Measurements from ENCODE around the gene CALD1. TPM values are rescaled to one million over a fixed set of nuclear protein-coding genes. Genes with fewer than 3 reads are reported as not detected.

Gene CALD1
- polyA plus RNA-seq, 1 donor (not counting 4 experiments of a cell fraction or from before 2014, with no cell fraction given) = 229 TPM

- no peak overlapping the region for H3K9ac ChIP-seq (ENCODE audit: control insufficient read depth, extremely low read depth, insufficient read depth, low read length)
- H4K20me1 ChIP-seq (ENCODE audit: control insufficient read depth, extremely low read depth, insufficient read depth, low read length) = no peaks in the 10 kb centered on the region
- H3K79me2 ChIP-seq (ENCODE audit: control insufficient read depth, insufficient read depth, low read length) = no peaks in the 10 kb centered on the region
- no peak overlapping the region for H3K4me3 ChIP-seq (ENCODE audit: control insufficient read depth in 2 of 3, extremely low read depth in 1 of 3, insufficient read depth in 2 of 3, low read depth in 1 of 3, low read length in 3 of 3)
- H3K27me3 ChIP-seq (ENCODE audit: control insufficient read depth, extremely low read depth, insufficient read depth, low read length) = no peaks in the 10 kb centered on the region
- H2AFZ ChIP-seq (ENCODE audit: control insufficient read depth, low read length) = no peak overlapping the region
- dilution Hi-C loops (cut with MboI; ENCODE audit: extremely low pct_ligation_motif_present, low sequenced_read_pairs) = no loop called here
- TF ChIP-seq, protein P1, sequence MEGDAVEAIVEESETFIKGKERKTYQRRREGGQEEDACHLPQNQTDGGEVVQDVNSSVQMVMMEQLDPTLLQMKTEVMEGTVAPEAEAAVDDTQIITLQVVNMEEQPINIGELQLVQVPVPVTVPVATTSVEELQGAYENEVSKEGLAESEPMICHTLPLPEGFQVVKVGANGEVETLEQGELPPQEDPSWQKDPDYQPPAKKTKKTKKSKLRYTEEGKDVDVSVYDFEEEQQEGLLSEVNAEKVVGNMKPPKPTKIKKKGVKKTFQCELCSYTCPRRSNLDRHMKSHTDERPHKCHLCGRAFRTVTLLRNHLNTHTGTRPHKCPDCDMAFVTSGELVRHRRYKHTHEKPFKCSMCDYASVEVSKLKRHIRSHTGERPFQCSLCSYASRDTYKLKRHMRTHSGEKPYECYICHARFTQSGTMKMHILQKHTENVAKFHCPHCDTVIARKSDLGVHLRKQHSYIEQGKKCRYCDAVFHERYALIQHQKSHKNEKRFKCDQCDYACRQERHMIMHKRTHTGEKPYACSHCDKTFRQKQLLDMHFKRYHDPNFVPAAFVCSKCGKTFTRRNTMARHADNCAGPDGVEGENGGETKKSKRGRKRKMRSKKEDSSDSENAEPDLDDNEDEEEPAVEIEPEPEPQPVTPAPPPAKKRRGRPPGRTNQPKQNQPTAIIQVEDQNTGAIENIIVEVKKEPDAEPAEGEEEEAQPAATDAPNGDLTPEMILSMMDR (optimal IDR thresholded peaks at IDR 0.05 in 1 of 3, IDR thresholded peaks at IDR 0.05 in 1 of 3, conservative IDR thresholded peaks at IDR 0.05 in 1 of 3; ENCODE audit: extremely low read depth in 1 of 3, insufficient read depth in 2 of 3, low read length in 3 of 3) = no peak
- no peak for TF ChIP-seq EZH2 (IDR thresholded peaks at IDR 0.05; ENCODE audit: low read length)
- no peaks in the 10 kb centered on the region for H3K9me3 ChIP-seq (ENCODE audit: control insufficient read depth, low read depth, low read length)
- H3K27ac ChIP-seq (ENCODE audit: control insufficient read depth, insufficient read depth, low read length) = no peak overlapping the region
- no peak for DNase-seq (ENCODE audit: low read depth, low spot score)
- H3K9me1 ChIP-seq (ENCODE audit: control insufficient read depth, extremely low read depth, insufficient read depth, low read length) = no peaks in the 10 kb centered on the region
- H3K36me3 ChIP-seq (ENCODE audit: control insufficient read depth in 2 of 2, extremely low read depth in 1 of 2, insufficient read depth in 2 of 2, low read length in 2 of 2) = peaks cover 13 to 15% of the 10 kb centered on the region in 2 experiments
- peaks cover 8% of the 10 kb centered on the region for H3K4me1 ChIP-seq (ENCODE audit: control insufficient read depth, extremely low read depth, insufficient read depth, low read length)
- no peak overlapping the region for H3K4me2 ChIP-seq (ENCODE audit: control insufficient read depth, extremely low read depth, insufficient read depth, low read depth, low read length)
- no peak for FAIRE-seq
Observed at GRCh38 chr7:134938141-134938540, 158.7 kb downstream of the CALD1 start.

- H3K4me1 ChIP-seq (ENCODE audit: control insufficient read depth, extremely low read depth, insufficient read depth, low read length) = peaks cover 8% of the 10 kb centered on the region
- H3K27me3 ChIP-seq (ENCODE audit: control insufficient read depth, extremely low read depth, insufficient read depth, low read length) = no peaks in the 10 kb centered on the region
- no peaks in the 10 kb centered on the region for H4K20me1 ChIP-seq (ENCODE audit: control insufficient read depth, extremely low read depth, insufficient read depth, low read length)
- no peak for TF ChIP-seq EZH2 (IDR thresholded peaks at IDR 0.05; ENCODE audit: low read length)
- TF ChIP-seq, protein P1 (optimal IDR thresholded peaks at IDR 0.05 in 1 of 3, IDR thresholded peaks at IDR 0.05 in 1 of 3, conservative IDR thresholded peaks at IDR 0.05 in 1 of 3; ENCODE audit: extremely low read depth in 1 of 3, insufficient read depth in 2 of 3, low read length in 3 of 3) = no peak
- peaks cover 13% of the 10 kb centered on the region in 2 experiments for H3K36me3 ChIP-seq (ENCODE audit: control insufficient read depth in 2 of 2, extremely low read depth in 1 of 2, insufficient read depth in 2 of 2, low read length in 2 of 2)
- dilution Hi-C loops (cut with MboI; ENCODE audit: extremely low pct_ligation_motif_present, low sequenced_read_pairs) = no loop called here
- no peak overlapping the region for H3K9ac ChIP-seq (ENCODE audit: control insufficient read depth, extremely low read depth, insufficient read depth, low read length)
- no peaks in the 10 kb centered on the region for H3K79me2 ChIP-seq (ENCODE audit: control insufficient read depth, insufficient read depth, low read length)
- no peaks in the 10 kb centered on the region for H3K9me1 ChIP-seq (ENCODE audit: control insufficient read depth, extremely low read depth, insufficient read depth, low read length)
- H3K4me3 ChIP-seq (ENCODE audit: control insufficient read depth in 2 of 3, extremely low read depth in 1 of 3, insufficient read depth in 2 of 3, low read depth in 1 of 3, low read length in 3 of 3) = no peak overlapping the region
- DNase-seq (ENCODE audit: low read depth, low spot score) (no peak), FAIRE-seq (no peak)
- H3K27ac ChIP-seq (ENCODE audit: control insufficient read depth, insufficient read depth, low read length) = no peak overlapping the region
- H3K9me3 ChIP-seq (ENCODE audit: control insufficient read depth, low read depth, low read length) = no peaks in the 10 kb centered on the region
- no peak overlapping the region for H3K4me2 ChIP-seq (ENCODE audit: control insufficient read depth, extremely low read depth, insufficient read depth, low read depth, low read length)
- H2AFZ ChIP-seq (ENCODE audit: control insufficient read depth, low read length) = no peak overlapping the region
Observed at GRCh38 chr7:134939136-134939535, 159.7 kb downstream of the CALD1 start.

All from keratinocyte (primary cell).